ENCODE data around the gene IFIT3.

The IFIT3 gene

GRCh38 chr10:89363729-89364442, 36.1 kb downstream of the IFIT3 start:
- no peak for DNase-seq

- no peak for DNase-seq
Observed at GRCh38 chr10:89364531-89364930, 36.7 kb downstream of the IFIT3 start.

- no peak for DNase-seq
Observed at GRCh38 chr10:89367529-89367928, 39.7 kb downstream of the IFIT3 start.

- no peak for DNase-seq
Observed at GRCh38 chr10:89368129-89368528, 40.3 kb downstream of the IFIT3 start.

- DNase-seq = no peak
Observed at GRCh38 chr10:89369156-89370105, 41.6 kb downstream of the IFIT3 start.

GRCh38 chr10:89371079-89371478, 43.3 kb downstream of the IFIT3 start:
- no peak for DNase-seq

- no peak for DNase-seq
Observed at GRCh38 chr10:89371987-89372386, 44.2 kb downstream of the IFIT3 start.

GRCh38 chr10:89373916-89374711, 46.3 kb downstream of the IFIT3 start:
- no peak for DNase-seq

- no peak for DNase-seq
Observed at GRCh38 chr10:89374713-89375141, 46.9 kb downstream of the IFIT3 start.

- no peak for DNase-seq
Observed at GRCh38 chr10:89377705-89378637, 50.2 kb downstream of the IFIT3 start, which contains the start of gene IFIT1B. Gene IFIT1B, plus strand, starts transcription at chr10:89378056. Its CDS starts 80 bp downstream, at chr10:89378136.

GRCh38 chr10:89379103-89379502, 51.3 kb downstream of the IFIT3 start:
- DNase-seq = no peak

GRCh38 chr10:89382757-89383156, 55.0 kb downstream of the IFIT3 start:
- DNase-seq = no peak

GRCh38 chr10:89384474-89385340, 56.9 kb downstream of the IFIT3 start:
- no peak for DNase-seq

- DNase-seq = no peak
Observed at GRCh38 chr10:89388806-89389205, 61.0 kb downstream of the IFIT3 start.

- no peak for DNase-seq
Observed at GRCh38 chr10:89389254-89389653, 61.5 kb downstream of the IFIT3 start.
